Mononuclear cell (primary cell): ENCODE results near the gene SLC47A2. TPM values are rescaled to one million over a fixed set of nuclear protein-coding genes. Genes with fewer than 3 reads are reported as not detected.

Source experiments
- H3K27me3 ChIP-seq: 2 replicates; pipeline ENCODE4 v1.6.0; 2011; ENCODE audit warnings: low read length, control low read depth; ENCODE audit not compliant: insufficient read depth
- H3K4me1 ChIP-seq: 2 replicates; pipeline ENCODE4 v1.5.1; 2011; ENCODE audit warnings: mild to moderate bottlenecking, low read length, control low read depth; ENCODE audit not compliant: insufficient read depth
- H3K4me3 ChIP-seq: 2 replicates; pipeline ENCODE4 v1.5.1; 2011; ENCODE audit warnings: mild to moderate bottlenecking, low read length, moderate library complexity
- H3K9me3 ChIP-seq: 2 replicates; pipeline ENCODE4 v1.5.1; 2011; ENCODE audit warnings: low read depth, mild to moderate bottlenecking, control low read depth, low read length
- total RNA-seq: library from RNA; depleted of rRNA; stranded (reverse); fragments of >200 nt; gene quantifications from one replicate; pipeline ENCODE4 v1.2.3, GENCODE V29; 2012

Gene SLC47A2
- total RNA-seq, 1 donor: not detected

DNA sequence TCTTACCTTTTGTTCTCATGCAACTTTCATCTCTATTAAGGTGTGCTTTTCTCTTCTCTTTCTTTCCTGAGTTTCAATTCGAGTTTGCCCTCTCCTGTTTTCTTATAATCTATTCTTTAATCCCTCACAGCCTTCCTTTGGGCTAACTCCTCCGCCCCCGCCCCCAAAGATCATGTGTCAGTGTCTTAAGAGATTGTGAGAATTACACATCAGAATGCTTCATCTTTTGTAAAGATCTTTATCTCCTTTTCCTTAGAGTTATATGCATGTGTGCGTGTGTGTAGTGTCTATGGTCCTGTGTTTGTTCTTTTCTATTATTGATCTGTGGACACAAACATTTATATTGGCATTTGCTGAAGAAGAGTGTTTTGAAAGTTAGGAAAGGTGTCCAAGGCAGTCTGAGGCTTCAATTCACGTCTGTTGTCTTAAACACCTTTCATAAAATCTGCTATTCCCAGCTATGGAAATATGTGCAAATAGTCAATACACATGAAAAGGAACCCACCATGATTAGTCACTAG lies 74.0 kb downstream of the SLC47A2 start:
- Histone ChIP-seq H3K4me1 (peaks cover 9% of the 10 kb centered on the region), H3K9me3 (no peaks in the 10 kb centered on the region), H3K4me3 (no peak overlapping the region), H3K27me3 (no peaks in the 10 kb centered on the region)

GRCh38 chr17:19641687-19642372 lies 74.6 kb downstream of the SLC47A2 start:
- Histone ChIP-seq H3K9me3 (no peaks in the 10 kb centered on the region), H3K4me1 (peaks cover 3% of the 10 kb centered on the region), H3K4me3 (no peak overlapping the region), H3K27me3 (peaks cover 3% of the 10 kb centered on the region)

DNA sequence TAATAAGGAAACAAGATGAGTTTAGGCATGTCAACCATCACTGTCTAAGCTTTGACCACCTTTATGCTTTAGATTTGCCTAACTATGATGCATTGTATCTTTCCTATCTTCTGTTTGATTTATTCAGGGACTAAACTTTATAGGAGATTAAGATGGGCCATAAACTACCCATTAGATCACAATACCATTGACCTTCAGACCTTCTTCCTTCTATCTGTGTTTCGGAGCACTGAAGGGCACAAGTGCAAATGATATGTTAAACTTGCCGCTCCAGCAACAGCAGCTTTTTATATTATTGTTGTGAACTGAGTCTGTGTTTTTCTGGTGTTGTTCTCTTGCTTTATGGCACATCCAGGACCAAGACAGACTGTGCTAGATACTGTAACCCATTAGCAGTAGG lies 84.5 kb downstream of the SLC47A2 start:
- peaks cover under 1% of the 10 kb centered on the region for H3K27me3 ChIP-seq
- no peaks in the 10 kb centered on the region for H3K9me3 ChIP-seq
- no peaks in the 10 kb centered on the region for H3K4me1 ChIP-seq
- no peak overlapping the region for H3K4me3 ChIP-seq

DNA sequence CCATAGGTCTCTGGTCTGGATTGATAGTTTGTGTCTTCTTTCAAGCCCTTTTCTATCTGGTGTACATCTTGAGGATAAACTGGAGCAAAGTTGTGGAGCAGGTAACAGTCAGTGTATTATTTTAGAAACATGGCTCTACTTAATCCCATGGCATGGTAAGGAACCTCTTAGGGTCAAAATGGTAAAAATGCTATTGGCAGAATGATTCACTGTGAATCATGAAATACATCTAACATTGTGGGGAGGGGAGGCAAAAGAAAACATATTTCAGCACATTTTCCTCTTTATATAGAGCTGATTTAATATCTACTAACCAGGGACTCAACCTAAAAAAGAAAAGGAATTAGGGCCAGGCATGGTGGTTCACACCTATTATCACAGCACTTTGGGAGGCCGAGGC lies 85.7 kb downstream of the SLC47A2 start:
- Histone ChIP-seq H3K4me1 (no peaks in the 10 kb centered on the region), H3K9me3 (no peaks in the 10 kb centered on the region), H3K27me3 (no peaks in the 10 kb centered on the region), H3K4me3 (no peak overlapping the region)

DNA sequence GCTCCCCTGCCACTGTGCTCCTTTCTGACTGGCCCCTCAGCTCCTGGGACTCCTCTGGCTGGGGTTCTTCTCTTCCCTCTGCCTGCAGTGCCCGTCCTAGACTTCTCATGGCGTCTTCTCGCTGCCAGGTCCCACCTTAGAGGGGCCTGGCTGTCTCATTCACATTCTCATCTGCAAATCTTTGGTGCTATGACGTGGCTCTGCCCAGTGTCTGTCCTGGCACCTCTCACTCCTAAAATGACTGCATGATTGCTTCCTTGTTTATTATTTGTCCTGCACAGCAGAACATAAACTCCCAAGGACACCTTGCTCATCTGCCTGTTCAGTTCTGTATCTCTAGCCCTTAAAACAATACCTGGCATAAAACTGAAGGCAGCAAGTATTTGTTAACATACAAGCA lies 86.3 kb downstream of the SLC47A2 start:
- Histone ChIP-seq H3K4me1 (no peaks in the 10 kb centered on the region), H3K9me3 (no peaks in the 10 kb centered on the region), H3K27me3 (no peaks in the 10 kb centered on the region), H3K4me3 (no peak overlapping the region)

DNA sequence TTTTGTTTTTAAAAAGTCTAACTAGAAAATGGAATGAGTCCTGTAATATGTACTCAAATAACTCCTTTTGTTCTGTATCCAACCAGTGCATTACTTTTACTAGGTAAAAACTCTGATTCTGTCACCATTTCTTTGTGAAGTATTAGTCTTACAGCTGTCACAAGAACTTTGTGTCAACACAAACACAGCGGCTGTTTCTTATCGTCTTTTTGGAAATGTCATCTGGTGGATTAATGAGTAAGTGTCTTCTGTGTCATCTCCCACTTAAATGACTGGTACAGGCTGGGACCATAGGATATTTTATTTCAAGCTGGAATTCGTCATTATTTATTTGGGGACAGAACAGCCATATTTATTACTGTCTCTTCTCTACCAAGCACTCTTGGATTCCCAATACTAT lies 86.9 kb downstream of the SLC47A2 start:
- H3K27me3 ChIP-seq: no peaks in the 10 kb centered on the region
- no peaks in the 10 kb centered on the region for H3K4me1 ChIP-seq
- no peak overlapping the region for H3K4me3 ChIP-seq
- H3K9me3 ChIP-seq: no peaks in the 10 kb centered on the region

Other genes starting within 250 kb of the SLC47A2 start
- gene SLC47A1, start 182.7 kb downstream of the SLC47A2 start, total RNA-seq: 0.73 TPM
- gene ALDH3A2, start 67.8 kb downstream of the SLC47A2 start, total RNA-seq: 18.9 TPM
- gene ALDH3A1, start 31.7 kb upstream of the SLC47A2 start, total RNA-seq: not detected
- gene ULK2, start 151.4 kb upstream of the SLC47A2 start, total RNA-seq: 9.7 TPM